HepG2 (cell line): ENCODE measurements around the gene IL4I1. TPM values are rescaled to one million over a fixed set of nuclear protein-coding genes. Genes with fewer than 3 reads are reported as not detected.
A peak's percentile ranks its signal among the peaks of the same experiment; 100 is the strongest.

Experiments used
- ATAC-seq: fragments of 200-7000 bp; cut with Tn5 transposase; 3 replicates; pipeline ENCODE4 v1.9.1; 2020; ENCODE audit warnings: mild to moderate bottlenecking, moderate library complexity
- BruUV-seq: library from RNA; stranded (reverse); fragments of 400-500 nt; replicated peaks from 2 replicates; lab custom pipeline; 2021; lab: Mats Ljungman, UMichigan
- CTCF ChIA-PET: fragments of 300-600 bp; formaldehyde crosslinking; extraction: SDS; loops from one replicate; lab custom pipeline; 2021; ENCODE audit warnings: low total read pairs, inconsistent platforms, low intra/inter-chr PET ratio; lab: Yijun Ruan, JAX
- POLR2A ChIA-PET: fragments of 350-600 bp; sonication (Branson Sonifier 250); formaldehyde crosslinking; loops from one replicate; lab custom pipeline; 2020; ENCODE audit warnings: antibody characterized with exemption, inconsistent platforms; lab: Yijun Ruan, JAX
- DNase-seq: peaks from one replicate; pipeline ENCODE4 v3.0.0-alpha.2; 2015; ENCODE audit warnings: low spot score
- FAIRE-seq: peaks from 3 replicates; lab custom pipeline; 2011; peaks lifted over from hg19 to GRCh38; lab: Jason Lieb, UNC
- H2AFZ ChIP-seq: one replicate; pipeline ENCODE4 v1.6.1; 2011; ENCODE audit warnings: low read length, inconsistent platforms
- H3K27ac ChIP-seq: fragments of 300-600 bp; 3 replicates; pipeline ENCODE4 v1.8.0; 2011; ENCODE audit warnings: mixed run types, mild to moderate bottlenecking, mixed read lengths, low read length, inconsistent platforms; ENCODE audit not compliant: insufficient read depth; ENCODE audit errors: extremely low read length
- H3K27me3 ChIP-seq, 2 experiments: fragments of 200-600 bp in 1 of 2; 2 replicates in 1 of 2; 3 replicates in 1 of 2; pipeline versions ENCODE4 v1.6.0 to v1.8.0; 2011; ENCODE audit warnings: low read length in 2 of 2, mild to moderate bottlenecking in 2 of 2, moderate library complexity in 2 of 2, inconsistent platforms in 1 of 2; ENCODE audit not compliant: insufficient read depth in 2 of 2, control insufficient read depth in 1 of 2
- H3K36me3 ChIP-seq, 2 experiments: fragments of 200-600 bp in 1 of 2; replicated peaks in 1 of 2; 2 replicates in 1 of 2; 3 replicates in 1 of 2; pipeline versions ENCODE4 v1.5.1 to v1.8.0; 2011; ENCODE audit warnings: low read length in 2 of 2, inconsistent platforms in 1 of 2; ENCODE audit not compliant: insufficient read depth in 2 of 2, control insufficient read depth in 1 of 2
- H3K4me1 ChIP-seq: 2 replicates; pipeline ENCODE4 v1.5.1; 2012; ENCODE audit warnings: low read length, inconsistent platforms; ENCODE audit not compliant: insufficient read depth
- H3K4me2 ChIP-seq: 2 replicates; pipeline ENCODE4 v1.6.0; 2011; ENCODE audit warnings: low read depth, low read length, inconsistent platforms
- H3K4me3 ChIP-seq, 3 experiments: fragments of 200-600 bp in 1 of 3; sonication (generic), shearing (Covaris generic) in 1 of 3; replicated peaks in 1 of 3; 2 replicates each; pipeline ENCODE4 v1.5.1; 2011 to 2016; ENCODE audit warnings: low read length in 3 of 3, inconsistent platforms in 2 of 3, low read depth in 2 of 3, mild to moderate bottlenecking in 2 of 3, control low read depth in 1 of 3, mixed read lengths in 1 of 3; ENCODE audit not compliant: insufficient read depth in 1 of 3
- H3K79me2 ChIP-seq: one replicate; pipeline ENCODE4 v1.6.1; 2011; ENCODE audit warnings: low read length, inconsistent platforms; ENCODE audit not compliant: insufficient read depth
- H3K9ac ChIP-seq: 2 replicates; pipeline ENCODE4 v1.6.0; 2011; ENCODE audit warnings: mild to moderate bottlenecking, low read depth, low read length, inconsistent platforms; ENCODE audit not compliant: insufficient read depth
- H3K9me3 ChIP-seq: 2 replicates; pipeline ENCODE4 v1.5.1; 2012; ENCODE audit warnings: mild to moderate bottlenecking, low read length
- H4K20me1 ChIP-seq: 2 replicates; pipeline ENCODE4 v1.6.0; 2011; ENCODE audit warnings: inconsistent platforms, mild to moderate bottlenecking, low read length, moderate library complexity; ENCODE audit not compliant: insufficient read depth
- RBFOX2 ChIP-seq: fragments of 200-400 bp; formaldehyde crosslinking; IDR thresholded peaks from 2 replicates; pipeline ENCODE4 v1.6.1; 2017; ENCODE audit warnings: low read depth, mild to moderate bottlenecking, low read length
- TRIM22 ChIP-seq: fragments of 450-650 bp; IDR thresholded peaks from 2 replicates; pipeline ENCODE4 v1.6.1; 2017
- YEATS2 ChIP-seq: sonication (generic); formaldehyde crosslinking; IDR thresholded peaks from 2 replicates; pipeline ENCODE4 v1.4.0; 2020; ENCODE audit warnings: missing genetic modification reagents, borderline replicate concordance
- ZNF260 ChIP-seq: sonication (generic); formaldehyde crosslinking; IDR thresholded peaks from 2 replicates; pipeline ENCODE4 v1.4.0; 2020; ENCODE audit warnings: missing genetic modification reagents, low read depth, mild to moderate bottlenecking, borderline replicate concordance
- WGBS: methylation state at CpG from one replicate; pipeline ENCODE4 v1.1.6; 2017; ENCODE audit warnings: low lambda C conversion rate; 5-methylcytosine and 5-hydroxymethylcytosine counted together
- in situ Hi-C: cut with HindIII; loops from 2 replicates; pipeline ENCODE4 v1.10.0; 2017; ENCODE audit warnings: low pct_unique_long_range_greater_than_20kb; ENCODE audit not compliant: extremely low pct_ligation_motif_present
- intact Hi-C: fragments of 100-400 bp; cut with micrococcal nuclease; formaldehyde crosslinking; loops from one replicate; pipeline ENCODE4 v1.10.0; 2022; ENCODE audit not compliant: unreplicated experiment
- polyA plus RNA-seq, 8 experiments: library from polyadenylated mRNA; depleted of rRNA in 3 of 8; stranded (reverse) in 7 of 8; unstranded in 1 of 8; fragments of >200 nt; fragmentation: Illumina TruSeq in 4 of 8; extraction: Trizol in 4 of 8; gene quantifications; 2 replicates each; pipeline versions ENCODE4 v1.2.1 to v1.2.3, GENCODE V29; 2011 to 2016; ENCODE audit warnings: low read depth in 4 of 8, missing spikeins in 1 of 8, mixed read lengths in 1 of 8; ENCODE audit not compliant: insufficient read depth in 1 of 8
- total RNA-seq, 5 experiments: library from RNA; depleted of rRNA; stranded (reverse); fragments of >200 nt; fragmentation: Illumina TruSeq; extraction: Trizol; gene quantifications; 2 replicates each; pipeline ENCODE4 v1.2.3, GENCODE V29; 2016; ENCODE audit warnings: low read depth in 1 of 5

Gene IL4I1
- total and polyA plus RNA-seq, 2 of the 13 experiments (the other 11 are each of a cell fraction or from before 2014, with no cell fraction given), result not detected

DNA sequence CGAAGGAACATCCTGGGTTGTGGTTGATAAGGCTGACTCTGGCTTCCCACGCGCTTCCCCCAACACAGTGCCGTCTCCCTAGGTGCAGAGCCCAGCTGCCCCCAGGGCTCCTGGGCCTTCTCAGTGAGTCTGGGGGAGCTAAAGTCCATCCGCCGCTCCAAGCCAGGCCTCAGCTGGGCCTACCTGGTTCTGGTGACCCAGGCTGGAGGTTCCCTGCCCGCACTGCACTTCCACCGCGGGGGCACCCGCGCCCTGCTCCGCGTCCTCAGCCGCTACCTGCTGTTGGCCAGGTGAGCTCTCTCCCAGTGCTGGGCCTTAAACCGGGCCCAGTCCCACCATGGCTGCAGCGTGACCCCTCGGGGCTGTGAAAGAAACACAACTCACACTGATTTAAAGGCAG is 15.5 kb downstream of the IL4I1 start:
- H3K79me2 ChIP-seq, result peaks cover 14% of the 10 kb centered on the region
- in situ Hi-C loops, result no loop called here
- POLR2A ChIA-PET, result interaction anchor here (1.0 kb wide), 1 partner anchor 12 kb away, joined by 3 read pairs; no protein-coding TSS in a partner anchor
- no peak overlapping the region for H2AFZ ChIP-seq
- peaks cover 23 to 62% of the 10 kb centered on the region in 2 experiments for H3K36me3 ChIP-seq
- TF ChIP-seq YEATS2 (CRISPR knock-in tag) (no peak), RBFOX2 (peak; percentile 61)
- H3K4me3 ChIP-seq, result no peak overlapping the region
- H3K27ac ChIP-seq, result no peak overlapping the region
- CTCF ChIA-PET, result no interaction called here
- no peaks in the 10 kb centered on the region; a peak in 1 of 5 replicates for H3K27me3 ChIP-seq
- peaks cover 5% of the 10 kb centered on the region for H4K20me1 ChIP-seq
- H3K4me2 ChIP-seq, result no peak overlapping the region
- no peak overlapping the region for H3K9ac ChIP-seq
- DNase-seq, result no peak
- FAIRE-seq, result no peak
- peaks cover 21% of the 10 kb centered on the region for H3K4me1 ChIP-seq
- intact Hi-C loops, result no loop called here
- 100% methylated on average over 3 of the region's 17 CpGs for WGBS
- no peaks in the 10 kb centered on the region for H3K9me3 ChIP-seq
- no TSS peak for BruUV-seq
- ATAC-seq, result no peak

- no peak for FAIRE-seq
- Histone ChIP-seq H3K4me1 (peaks cover 24% of the 10 kb centered on the region), H3K4me3 (no peak overlapping the region), H4K20me1 (peaks cover 5% of the 10 kb centered on the region), H3K9me3 (no peaks in the 10 kb centered on the region), H3K36me3 (peaks cover 23 to 62% of the 10 kb centered on the region in 2 experiments), H3K9ac (no peak overlapping the region), H3K4me2 (no peak overlapping the region), H3K27me3 (no peaks in the 10 kb centered on the region; a peak in 1 of 5 replicates), H3K79me2 (peaks cover 23% of the 10 kb centered on the region), H3K27ac (no peak overlapping the region), H2AFZ (no peak overlapping the region)
- POLR2A ChIA-PET, result interaction anchor here (1.0 kb wide), 1 partner anchor 11 kb away, joined by 3 read pairs; no protein-coding TSS in a partner anchor
- BruUV-seq, result no TSS peak
- no peak for ATAC-seq
- CTCF ChIA-PET, result no interaction called here
- no peak for DNase-seq
- TF ChIP-seq ZNF260 (0 out of 2 replicates have a peak, but pooled peaks have one; percentile 39), TRIM22 (no peak)
- intact Hi-C loops (no loop called here), in situ Hi-C loops (no loop called here)
- WGBS, result 100% methylated on average over 5 of the region's 10 CpGs
Observed at GRCh38 chr19:49880162-49880869, 16.4 kb downstream of the IL4I1 start.
